ENCODE measurements around the gene EXOC6B. TPM values are rescaled to one million over a fixed set of nuclear protein-coding genes. Genes with fewer than 3 reads are reported as not detected.

EXOC6B gene
- total RNA-seq, 1 donor from 2014 or later, result 104 TPM

DNA sequence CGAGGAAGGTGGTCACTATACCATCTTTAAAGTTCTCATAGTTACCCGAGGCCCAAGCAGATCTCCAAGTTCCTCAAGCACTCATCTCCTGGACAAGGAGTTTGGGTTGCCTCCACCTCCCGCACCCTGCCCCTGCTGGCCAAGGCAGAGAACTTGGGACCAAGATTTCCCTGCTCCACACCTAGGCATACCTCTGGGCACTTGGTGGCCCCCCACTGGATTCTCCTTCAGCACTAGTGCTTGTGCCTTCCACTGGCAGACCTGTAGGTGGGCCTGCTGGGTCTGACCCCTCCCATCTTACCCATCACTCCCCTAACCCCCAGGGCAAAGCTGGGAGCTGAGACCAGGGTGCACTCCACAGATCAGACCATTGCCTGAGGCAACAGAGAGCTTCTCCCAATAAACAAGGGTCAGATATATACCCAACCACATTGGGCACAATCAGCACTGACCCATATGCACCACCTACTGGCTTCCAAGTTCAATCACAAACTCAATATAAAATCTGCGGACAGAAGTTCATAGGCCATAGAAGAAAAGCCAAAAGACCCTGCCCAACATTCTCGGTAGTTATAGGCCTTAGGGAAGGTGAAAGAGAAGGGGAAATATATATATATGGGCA lies 244.2 kb downstream of the EXOC6B start:
- TF ChIP-seq, protein P1, sequence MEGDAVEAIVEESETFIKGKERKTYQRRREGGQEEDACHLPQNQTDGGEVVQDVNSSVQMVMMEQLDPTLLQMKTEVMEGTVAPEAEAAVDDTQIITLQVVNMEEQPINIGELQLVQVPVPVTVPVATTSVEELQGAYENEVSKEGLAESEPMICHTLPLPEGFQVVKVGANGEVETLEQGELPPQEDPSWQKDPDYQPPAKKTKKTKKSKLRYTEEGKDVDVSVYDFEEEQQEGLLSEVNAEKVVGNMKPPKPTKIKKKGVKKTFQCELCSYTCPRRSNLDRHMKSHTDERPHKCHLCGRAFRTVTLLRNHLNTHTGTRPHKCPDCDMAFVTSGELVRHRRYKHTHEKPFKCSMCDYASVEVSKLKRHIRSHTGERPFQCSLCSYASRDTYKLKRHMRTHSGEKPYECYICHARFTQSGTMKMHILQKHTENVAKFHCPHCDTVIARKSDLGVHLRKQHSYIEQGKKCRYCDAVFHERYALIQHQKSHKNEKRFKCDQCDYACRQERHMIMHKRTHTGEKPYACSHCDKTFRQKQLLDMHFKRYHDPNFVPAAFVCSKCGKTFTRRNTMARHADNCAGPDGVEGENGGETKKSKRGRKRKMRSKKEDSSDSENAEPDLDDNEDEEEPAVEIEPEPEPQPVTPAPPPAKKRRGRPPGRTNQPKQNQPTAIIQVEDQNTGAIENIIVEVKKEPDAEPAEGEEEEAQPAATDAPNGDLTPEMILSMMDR (IDR thresholded peaks at IDR 0.05; ENCODE audit: unreplicated experiment), result no peak
- Mint-ChIP-seq H3K9me3 (peaks cover 28% of the 10 kb centered on the region), H3K36me3 (peaks cover 31% of the 10 kb centered on the region), H3K27me3 (ENCODE audit: low read depth) (no peaks in the 10 kb centered on the region), H3K27ac (peak overlapping the region; percentile 66), H3K4me1 (peaks cover 39% of the 10 kb centered on the region), H3K4me3 (no peak overlapping the region)
- no peak for DNase-seq (ENCODE audit: low spot score in 2 of 2, unreplicated experiment in 2 of 2)

GRCh38 chr2:72579591-72580180 lies 246.1 kb downstream of the EXOC6B start:
- no peak overlapping the region for H3K4me3 Mint-ChIP-seq
- H3K27me3 Mint-ChIP-seq (ENCODE audit: low read depth), result no peaks in the 10 kb centered on the region
- peak overlapping the region; percentile 61 for H3K27ac Mint-ChIP-seq
- peaks cover 18% of the 10 kb centered on the region for H3K36me3 Mint-ChIP-seq
- TF ChIP-seq, protein P1 (IDR thresholded peaks at IDR 0.05; ENCODE audit: unreplicated experiment), result peak; percentile 62
- peaks cover 15% of the 10 kb centered on the region for H3K9me3 Mint-ChIP-seq
- DNase-seq (ENCODE audit: low spot score in 2 of 2, unreplicated experiment in 2 of 2), result no peak
- H3K4me1 Mint-ChIP-seq, result peaks cover 59% of the 10 kb centered on the region

DNA sequence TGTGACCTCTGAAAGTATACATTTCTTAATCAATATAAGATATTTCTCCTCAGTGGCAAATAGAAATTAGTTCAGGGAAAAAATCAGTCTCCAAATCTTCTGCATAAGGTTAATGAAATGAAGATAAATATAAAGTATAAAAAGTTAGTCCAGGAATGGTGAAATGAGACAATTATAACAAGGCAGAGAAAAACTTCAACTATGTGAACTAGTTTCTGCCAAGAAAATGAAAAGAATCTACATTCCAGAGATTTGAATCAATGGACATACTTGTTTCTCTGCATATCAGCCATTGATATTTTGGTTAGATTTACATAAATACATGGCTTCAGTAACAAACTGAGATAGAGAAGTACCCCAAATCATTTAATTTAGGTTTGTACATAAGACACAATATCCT lies 249.0 kb downstream of the EXOC6B start:
- H3K27me3 Mint-ChIP-seq (ENCODE audit: low read depth), result no peaks in the 10 kb centered on the region
- H3K4me3 Mint-ChIP-seq, result no peak overlapping the region
- TF ChIP-seq, protein P1 (IDR thresholded peaks at IDR 0.05; ENCODE audit: unreplicated experiment), result no peak
- H3K36me3 Mint-ChIP-seq, result peaks cover 3% of the 10 kb centered on the region
- peak overlapping the region; percentile 98 for H3K27ac Mint-ChIP-seq
- DNase-seq (ENCODE audit: low spot score in 2 of 2, unreplicated experiment in 2 of 2), result no peak
- H3K4me1 Mint-ChIP-seq, result peaks cover 73% of the 10 kb centered on the region
- no peaks in the 10 kb centered on the region for H3K9me3 Mint-ChIP-seq

DNA sequence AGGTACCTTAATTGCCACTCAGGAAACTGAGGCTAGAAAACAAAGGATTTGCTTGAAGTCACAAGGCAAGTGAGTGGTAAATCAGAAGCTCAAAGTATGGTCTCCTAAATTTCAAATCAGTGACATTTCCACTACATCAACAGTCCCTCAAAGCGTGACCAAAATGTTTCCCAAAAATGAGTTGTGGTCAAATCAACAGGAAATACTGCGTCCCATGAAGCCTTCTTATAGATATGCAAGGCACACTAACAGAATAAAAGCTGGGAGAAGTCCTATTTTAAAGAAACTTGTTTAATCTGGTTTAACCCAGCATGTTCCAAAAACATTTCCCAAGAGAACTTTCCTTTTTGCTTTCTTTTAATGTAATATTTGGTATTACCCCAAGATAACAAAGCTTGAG lies 249.4 kb downstream of the EXOC6B start:
- peak overlapping the region; percentile 98 for H3K27ac Mint-ChIP-seq
- no peaks in the 10 kb centered on the region for H3K9me3 Mint-ChIP-seq
- peaks cover 3% of the 10 kb centered on the region for H3K36me3 Mint-ChIP-seq
- H3K4me1 Mint-ChIP-seq, result peaks cover 74% of the 10 kb centered on the region
- no peak for DNase-seq (ENCODE audit: low spot score in 2 of 2, unreplicated experiment in 2 of 2)
- TF ChIP-seq, protein P1 (IDR thresholded peaks at IDR 0.05; ENCODE audit: unreplicated experiment), result no peak
- H3K4me3 Mint-ChIP-seq, result no peak overlapping the region
- H3K27me3 Mint-ChIP-seq (ENCODE audit: low read depth), result no peaks in the 10 kb centered on the region

- TF ChIP-seq, protein P1 (IDR thresholded peaks at IDR 0.05; ENCODE audit: unreplicated experiment), result no peak
- Mint-ChIP-seq H3K4me3 (no peak overlapping the region), H3K27me3 (ENCODE audit: low read depth) (no peaks in the 10 kb centered on the region), H3K36me3 (peaks cover 10% of the 10 kb centered on the region), H3K27ac (peak overlapping the region; percentile 98), H3K9me3 (no peaks in the 10 kb centered on the region), H3K4me1 (peaks cover 75% of the 10 kb centered on the region)
- no peak for DNase-seq (ENCODE audit: low spot score in 2 of 2, unreplicated experiment in 2 of 2)
These were observed 250.9 kb downstream of the EXOC6B start for GRCh38 chr2:72574886-72575285.
